Measurements from ENCODE around the gene SSRP1.
A peak's percentile ranks its signal among the peaks of the same experiment; 100 is the strongest.
"Not testable (repeated sequence)": the region's sequence is repeated elsewhere in the genome, so short reads cannot be mapped to it uniquely, and the experiment has no call there.

Gene SSRP1

DNA sequence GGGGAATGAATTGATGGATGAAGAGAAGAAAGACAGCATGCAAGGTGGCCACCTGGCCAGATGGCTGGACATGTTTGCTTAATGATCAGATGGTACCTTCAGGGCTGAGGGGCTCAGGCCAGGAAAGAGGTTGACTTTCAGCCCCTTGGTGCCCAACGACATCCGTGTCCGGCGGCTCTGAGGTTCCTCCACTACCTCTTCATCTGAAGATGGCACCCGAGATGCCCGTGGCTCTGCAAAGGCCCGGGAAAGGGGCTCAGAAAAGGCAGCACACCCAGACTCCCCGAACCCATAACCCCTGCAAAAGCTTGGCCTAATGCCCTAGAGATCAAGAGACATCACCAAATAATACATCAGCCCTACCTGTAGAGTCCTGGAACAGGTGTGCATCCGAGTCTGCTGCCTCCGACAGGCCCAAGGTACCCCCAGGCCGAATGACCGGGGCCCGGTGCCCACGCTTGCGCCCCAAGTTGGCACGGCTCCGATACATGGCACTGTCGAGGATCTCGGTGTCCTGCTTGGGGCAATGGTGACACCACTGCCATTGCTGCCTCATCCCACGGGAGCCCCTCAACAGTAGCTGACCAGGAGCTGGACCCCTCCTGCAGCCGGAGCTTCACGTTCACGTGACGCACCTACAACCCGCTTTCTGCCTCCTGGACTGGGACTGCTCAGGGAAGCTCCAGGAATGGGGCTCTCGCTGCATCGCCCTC lies 33.8 kb downstream of the SSRP1 start:
- DNase-seq (ENCODE audit: low read depth in 2 of 2) = no peak

DNA sequence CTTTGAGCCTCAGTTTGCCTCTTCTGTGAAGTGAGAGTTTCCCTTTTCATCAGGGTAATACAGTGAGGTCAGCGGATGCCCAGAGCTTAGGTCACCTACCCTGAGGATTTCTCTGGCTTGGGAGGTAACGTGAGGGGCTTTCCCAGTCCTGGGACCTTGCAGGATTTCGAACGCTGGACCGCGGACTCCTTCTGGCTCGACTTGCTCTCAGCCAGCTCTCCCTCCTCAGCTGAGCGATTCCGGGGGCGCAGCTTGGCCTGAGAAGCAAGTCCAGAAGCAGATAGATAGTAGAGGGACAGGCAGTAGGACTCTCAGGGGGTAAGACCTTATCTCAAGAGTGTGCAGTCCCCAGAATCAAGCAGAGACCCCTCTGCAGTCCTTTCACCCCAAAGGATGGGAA lies 34.9 kb downstream of the SSRP1 start:
- no peak for DNase-seq (ENCODE audit: low read depth in 2 of 2)

- DNase-seq (ENCODE audit: low read depth in 2 of 2) = no peak
Measured at GRCh38 chr11:57299150-57299737, 36.4 kb downstream of the SSRP1 start.

DNA sequence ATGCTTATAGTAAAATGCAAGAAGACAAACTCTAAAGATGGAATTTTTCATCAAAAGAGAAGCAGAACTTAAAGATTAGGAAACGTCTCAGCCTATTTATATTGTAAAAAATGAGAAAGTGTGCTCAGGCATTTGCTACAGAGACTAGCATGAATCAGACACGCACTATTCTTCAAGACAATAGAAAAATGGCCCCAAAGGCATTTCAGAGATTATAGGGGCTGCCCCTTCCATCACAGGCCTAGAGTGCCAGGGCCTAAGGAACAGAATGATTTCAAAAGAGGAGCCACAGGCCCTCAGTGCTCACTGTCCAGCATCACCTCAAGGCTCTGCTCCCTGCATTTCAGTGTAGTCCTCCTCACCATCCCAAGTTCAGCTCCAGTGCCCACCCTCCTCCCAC lies 38.5 kb downstream of the SSRP1 start:
- no peak for DNase-seq (ENCODE audit: low read depth in 2 of 2)

GRCh38 chr11:57296205-57296604 lies 39.5 kb downstream of the SSRP1 start:
- DNase-seq (ENCODE audit: low read depth in 2 of 2) = not testable (repeated sequence)

GRCh38 chr11:57294225-57295131 lies 41.2 kb downstream of the SSRP1 start:
- DNase-seq (ENCODE audit: low read depth in 2 of 2) = no peak

- no peak for DNase-seq (ENCODE audit: low read depth in 2 of 2)
Measured at GRCh38 chr11:57290288-57290687, 45.4 kb downstream of the SSRP1 start.

DNA sequence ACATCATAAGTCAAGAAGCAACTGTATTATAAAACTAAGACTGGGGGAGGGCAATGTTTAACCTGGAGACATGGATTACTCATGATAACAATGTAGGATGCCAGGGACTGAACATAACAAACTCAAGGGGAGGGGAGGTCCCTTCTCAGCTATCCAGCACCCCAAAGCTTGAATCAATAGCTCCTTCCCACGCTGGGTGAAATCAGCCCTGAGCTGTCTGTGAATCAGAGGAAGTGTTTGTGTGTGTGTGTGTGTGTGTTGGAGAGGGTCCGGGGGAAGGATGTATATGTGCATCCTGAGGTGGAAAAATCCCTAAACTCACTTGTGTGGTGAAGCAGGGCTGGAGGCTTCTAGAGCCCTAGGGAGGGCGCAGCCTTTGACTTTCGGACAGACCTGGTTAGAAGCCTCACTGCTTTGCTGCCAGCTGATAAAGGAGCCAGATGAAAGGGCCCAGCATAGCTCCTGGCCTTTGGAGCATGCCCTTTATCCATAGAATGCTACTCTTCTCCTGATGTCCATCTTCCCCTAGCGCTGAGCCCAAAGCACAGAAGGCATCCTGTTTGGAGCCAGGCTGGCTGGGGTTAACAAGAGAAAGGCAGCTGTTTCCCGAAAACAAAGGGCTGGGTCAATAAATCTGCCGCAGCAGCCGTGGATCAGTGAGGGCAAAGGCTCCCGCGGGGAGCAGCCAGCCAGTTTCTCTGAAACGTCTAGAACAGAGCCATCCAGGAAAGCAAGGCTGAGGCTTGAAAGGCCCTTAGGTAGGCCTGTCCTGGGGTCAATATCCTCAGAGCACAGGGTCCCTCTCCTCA lies 46.7 kb downstream of the SSRP1 start:
- DNase-seq (ENCODE audit: low read depth in 2 of 2) = peak in 1 of 2 experiments; percentile 50

GRCh38 chr11:57287884-57288283 lies 47.8 kb downstream of the SSRP1 start:
- DNase-seq (ENCODE audit: low read depth in 2 of 2) = no peak

DNA sequence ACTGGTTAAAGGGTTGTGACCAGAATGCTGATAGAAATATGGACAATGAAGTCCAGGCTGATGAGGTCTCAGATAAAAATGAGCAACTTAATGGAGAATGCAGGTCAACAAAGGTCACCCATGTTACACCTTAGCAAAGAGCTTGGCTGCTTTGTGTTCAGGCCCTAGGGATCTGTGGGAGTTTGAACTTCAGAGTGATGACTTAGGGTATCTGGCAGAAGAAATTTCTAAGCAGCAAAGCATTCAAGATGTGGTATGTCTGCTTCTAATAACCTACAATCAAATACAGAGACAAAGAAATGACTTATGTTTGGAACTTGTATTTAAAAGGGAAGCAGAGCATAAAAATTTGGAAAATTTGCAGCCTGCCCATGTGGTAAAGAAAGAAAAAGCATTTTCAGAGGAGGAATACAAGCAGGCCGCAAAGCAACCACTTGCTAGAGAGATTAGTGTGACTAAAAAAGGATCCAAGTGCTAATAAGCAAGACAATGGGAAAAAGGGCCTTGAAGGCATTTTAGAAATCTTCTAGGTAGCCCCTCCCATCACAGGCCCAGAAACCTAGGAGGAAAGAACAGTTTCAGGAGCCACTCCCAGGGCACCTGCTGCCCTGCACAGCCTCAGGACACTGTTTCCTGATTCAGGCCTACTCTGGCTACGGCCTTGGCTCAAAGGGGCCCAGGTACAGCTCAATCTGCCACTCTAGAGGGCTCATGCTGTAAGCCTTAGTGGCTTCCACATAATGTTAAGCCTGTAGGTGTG lies 52.3 kb downstream of the SSRP1 start:
- DNase-seq (ENCODE audit: low read depth in 2 of 2) = no peak

DNA sequence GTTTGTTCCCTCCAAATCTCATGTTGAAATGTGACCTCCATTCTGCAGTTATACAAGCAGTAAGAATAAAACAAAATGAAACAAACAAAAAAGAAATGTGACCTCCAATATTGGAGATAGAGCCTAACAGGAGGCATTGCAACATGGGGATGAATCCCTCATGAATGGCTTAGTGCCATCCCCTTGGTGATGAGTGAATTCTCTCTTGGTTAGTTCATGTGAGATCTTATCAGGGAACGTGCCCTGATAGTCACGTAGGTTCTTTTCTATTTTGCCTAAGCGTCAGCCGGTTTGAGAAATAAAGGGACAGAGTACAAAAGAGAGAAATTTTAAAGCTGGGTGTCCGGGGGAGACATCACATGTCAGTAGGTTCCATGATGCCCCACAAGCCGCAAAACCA lies 54.1 kb downstream of the SSRP1 start:
- DNase-seq (ENCODE audit: low read depth in 2 of 2) = not testable (repeated sequence)

- peak; percentile 56 to 66 for DNase-seq (ENCODE audit: low read depth in 2 of 2)
Measured at GRCh38 chr11:57279116-57279515, 56.6 kb downstream of the SSRP1 start.

DNA sequence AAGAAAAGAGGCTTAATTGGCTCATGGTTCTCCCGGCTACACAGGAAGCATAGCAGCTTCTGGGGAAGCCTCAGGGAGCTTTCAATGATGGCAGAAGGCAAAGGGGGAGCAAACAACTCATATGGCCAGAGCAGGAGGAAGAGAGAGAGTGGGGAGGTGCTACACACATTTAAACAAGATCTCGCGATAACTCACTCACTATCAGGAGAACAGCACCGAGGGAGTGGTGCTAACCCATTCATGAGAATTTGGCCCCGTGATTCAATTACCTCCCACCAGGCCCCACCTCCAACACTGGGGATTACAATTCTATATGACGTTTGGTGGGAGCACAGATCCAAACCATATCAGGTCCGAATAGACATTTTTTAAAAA lies 57.0 kb downstream of the SSRP1 start:
- DNase-seq (ENCODE audit: low read depth in 2 of 2) = no peak

DNA sequence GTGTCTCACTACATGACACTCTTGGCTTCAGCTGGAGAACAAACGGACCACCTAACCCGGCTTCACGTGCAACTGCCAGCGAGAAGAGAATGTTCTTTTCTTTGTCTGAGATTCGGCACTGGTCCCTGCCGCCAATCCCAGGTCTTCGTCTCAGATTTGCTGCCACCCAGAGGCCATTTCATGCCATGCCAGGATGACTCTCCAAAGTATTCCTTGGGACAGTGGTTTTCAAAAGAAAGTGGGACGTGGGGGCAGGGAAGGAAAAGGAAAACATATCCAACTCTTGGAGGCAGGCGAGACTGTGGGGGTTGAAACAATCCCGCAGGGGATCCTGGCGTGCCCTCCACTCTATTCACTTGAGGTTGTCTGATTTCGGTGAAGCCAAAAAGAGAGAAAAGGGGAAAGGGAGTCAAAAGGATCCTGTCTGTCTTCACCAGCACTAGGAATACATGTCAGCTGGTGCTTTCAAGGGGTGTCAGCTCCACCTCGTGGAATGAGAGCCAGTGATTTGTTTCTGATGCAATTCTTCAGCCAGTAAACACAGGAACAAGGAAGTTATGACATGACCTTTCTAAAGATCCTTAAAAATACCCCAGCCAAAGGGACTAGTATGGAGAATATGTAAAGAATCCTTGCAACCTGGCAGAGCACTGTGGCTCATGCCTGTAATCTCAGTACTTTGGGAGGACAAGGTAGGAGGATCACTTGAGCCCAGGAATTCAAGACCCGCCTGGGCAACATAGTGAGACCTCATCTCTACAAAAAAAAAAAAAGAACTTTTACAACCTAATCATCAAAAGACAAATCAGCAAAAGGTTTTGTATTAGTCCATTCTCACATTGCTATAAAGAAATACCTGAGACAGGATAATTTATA lies 57.6 kb downstream of the SSRP1 start:
- DNase-seq (ENCODE audit: low read depth in 2 of 2) = peak; percentile 71 to 76

DNA sequence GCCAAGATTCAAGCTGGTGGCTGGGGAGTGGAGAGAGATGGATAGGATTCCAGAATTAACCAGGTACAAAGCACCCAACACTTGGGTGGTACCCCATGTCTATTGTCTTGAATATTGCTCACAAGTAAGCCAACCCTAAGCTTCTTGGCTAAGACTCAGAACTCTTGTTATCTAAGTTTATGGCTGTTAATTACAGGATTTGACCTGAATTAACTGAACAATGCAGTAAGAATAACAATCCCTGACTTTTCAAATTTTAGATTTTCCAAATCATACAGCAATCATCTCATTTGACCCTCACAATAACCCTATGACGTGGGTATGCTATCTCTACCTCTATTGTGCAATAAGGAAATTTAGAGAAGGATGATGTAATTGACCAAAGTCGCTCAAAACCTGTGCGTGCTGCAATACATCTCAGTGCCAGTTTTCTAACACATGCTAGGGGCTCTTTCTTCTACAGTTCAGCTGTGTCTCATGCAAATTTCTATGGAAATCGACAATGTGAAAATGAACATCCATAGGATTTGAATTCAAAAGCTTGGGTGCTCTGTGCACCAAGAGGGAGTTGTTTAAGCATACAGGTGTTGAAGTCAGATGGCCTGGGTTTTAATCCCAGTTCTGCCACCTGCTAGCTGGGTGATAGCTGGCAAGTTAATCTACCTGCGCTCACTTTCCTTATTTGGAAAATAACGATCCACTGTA lies 58.6 kb downstream of the SSRP1 start:
- no peak for DNase-seq (ENCODE audit: low read depth in 2 of 2)

GRCh38 chr11:57276169-57276970 lies 59.3 kb downstream of the SSRP1 start:
- no peak for DNase-seq (ENCODE audit: low read depth in 2 of 2)
